GM12878 (cell line): Measurements from ENCODE around the gene NTRK3. TPM values are rescaled to one million over a fixed set of nuclear protein-coding genes. Genes with fewer than 3 reads are reported as not detected.

ENCODE experiments used
- ATAC-seq: fragments of 200-7000 bp; cut with Tn5 transposase; 3 replicates; pipeline ENCODE4 v1.9.1; 2020; ENCODE audit warnings: mild to moderate bottlenecking, moderate library complexity
- BruUV-seq: library from RNA; stranded (reverse); fragments of 400-500 nt; replicated peaks from 2 replicates; lab custom pipeline; 2021; lab: Mats Ljungman, UMichigan
- CTCF ChIA-PET: fragments of 300-600 bp; sonication (Branson Sonifier 250); formaldehyde crosslinking; extraction: SDS; loops from one replicate; lab custom pipeline; 2021; ENCODE audit warnings: inconsistent platforms; lab: Yijun Ruan, JAX
- POLR2A ChIA-PET: fragments of 350-600 bp; formaldehyde crosslinking; extraction: SDS; loops from one replicate; lab custom pipeline; 2021; ENCODE audit warnings: inconsistent platforms; lab: Charles Lee
- RAD21 ChIA-PET: fragments of 300-600 bp; sonication (Branson Sonifier 250); formaldehyde crosslinking; loops from one replicate; lab custom pipeline; 2023; ENCODE audit warnings: antibody characterized with exemption; ENCODE audit not compliant: unreplicated experiment; lab: Charles Lee
- SMC1A ChIA-PET: fragments of 300-600 bp; sonication (Branson Sonifier 250); formaldehyde crosslinking; loops from one replicate; lab custom pipeline; 2023; ENCODE audit not compliant: unreplicated experiment, uncharacterized antibody; lab: Charles Lee
- DNase-seq: peaks from one replicate; pipeline ENCODE4 v3.0.0-alpha.2; 2011; ENCODE audit warnings: low read depth, low spot score
- FAIRE-seq: peaks from 3 replicates; lab custom pipeline; 2011; peaks lifted over from hg19 to GRCh38; lab: Jason Lieb, UNC
- H2AFZ ChIP-seq: 2 replicates; pipeline ENCODE4 v1.6.0; 2011; ENCODE audit warnings: low read depth, low read length, control low read depth; ENCODE audit not compliant: control insufficient read depth
- H3K27ac ChIP-seq: 2 replicates; pipeline ENCODE4 v1.5.1; 2011; ENCODE audit warnings: control low read depth; ENCODE audit not compliant: control insufficient read depth, insufficient read depth
- H3K27me3 ChIP-seq, 2 experiments: replicated peaks in 1 of 2; 2 replicates each; pipeline versions ENCODE4 v1.6.0 to v1.6.1; 2011; ENCODE audit warnings: low read length in 1 of 2; ENCODE audit not compliant: control insufficient read depth in 2 of 2, insufficient read depth in 2 of 2
- H3K36me3 ChIP-seq, 2 experiments: 2 replicates each; pipeline ENCODE4 v1.5.1; 2011; ENCODE audit warnings: low read length in 1 of 2; ENCODE audit not compliant: control insufficient read depth in 2 of 2, insufficient read depth in 2 of 2
- H3K4me1 ChIP-seq: 2 replicates; pipeline ENCODE4 v1.6.1; 2011; ENCODE audit warnings: mild to moderate bottlenecking, low read length, moderate library complexity, mixed read lengths; ENCODE audit not compliant: control insufficient read depth, insufficient read depth
- H3K4me2 ChIP-seq: 2 replicates; pipeline ENCODE4 v1.6.0; 2011; ENCODE audit warnings: control low read depth; ENCODE audit not compliant: control insufficient read depth, insufficient read depth
- H3K4me3 ChIP-seq: fragments of 200-600 bp; sonication (generic); 2 replicates; pipeline ENCODE4 v1.5.1; 2016
- H3K79me2 ChIP-seq: 2 replicates; pipeline ENCODE4 v1.6.0; 2011; ENCODE audit warnings: low read length; ENCODE audit not compliant: control insufficient read depth, insufficient read depth
- H3K9ac ChIP-seq: 2 replicates; pipeline ENCODE4 v1.8.0; 2011; ENCODE audit warnings: low read length, control low read depth, mixed read lengths; ENCODE audit not compliant: control insufficient read depth, insufficient read depth
- H3K9me3 ChIP-seq: replicated peaks from 3 replicates; pipeline ENCODE4 v1.5.1; 2011; ENCODE audit warnings: mild to moderate bottlenecking, low read length; ENCODE audit not compliant: control insufficient read depth, insufficient read depth
- H4K20me1 ChIP-seq: 2 replicates; pipeline ENCODE4 v1.6.0; 2011; ENCODE audit not compliant: control insufficient read depth, insufficient read depth
- CBX3 ChIP-seq: fragments of 200-600 bp; sonication (generic); IDR thresholded peaks from 2 replicates; pipeline ENCODE4 v1.6.1; 2016; ENCODE audit warnings: low read depth, borderline replicate concordance
- EGR1 ChIP-seq, 2 experiments: IDR thresholded peaks; 1 replicate in 1 of 2; 2 replicates in 1 of 2; pipeline ENCODE4 v1.6.1; 2011 to 2012; ENCODE audit warnings: low read depth in 2 of 2, low read length in 2 of 2, borderline replicate concordance in 1 of 2, mild to moderate bottlenecking in 1 of 2, moderate library complexity in 1 of 2
- GABPA ChIP-seq: IDR thresholded peaks from 2 replicates; pipeline ENCODE4 v1.6.1; 2014; ENCODE audit warnings: antibody characterized with exemption, low read depth, mild to moderate bottlenecking, inconsistent platforms
- HDAC2 ChIP-seq: fragments of 200-600 bp; sonication (generic); IDR thresholded peaks from 2 replicates; pipeline ENCODE4 v1.6.1; 2017
- KAT2A ChIP-seq: conservative IDR thresholded peaks from 2 replicates; pipeline ENCODE4 v1.6.1; 2011; ENCODE audit warnings: low read depth, low read length; ENCODE audit not compliant: control insufficient read depth
- LARP7 ChIP-seq: fragments of 450-650 bp; IDR thresholded peaks from 2 replicates; pipeline ENCODE4 v1.6.1; 2017; ENCODE audit warnings: mild to moderate bottlenecking
- NR2C1 ChIP-seq: fragments of 450-650 bp; IDR thresholded peaks from 2 replicates; pipeline ENCODE4 v1.6.1; 2017; ENCODE audit warnings: antibody characterized with exemption, mild to moderate bottlenecking, moderate library complexity
- PAX8 ChIP-seq: fragments of 450-650 bp; IDR thresholded peaks from 2 replicates; pipeline ENCODE4 v1.6.1; 2017; ENCODE audit warnings: mild to moderate bottlenecking, moderate library complexity
- SIX5 ChIP-seq: IDR thresholded peaks from 2 replicates; pipeline ENCODE4 v1.6.1; 2011; ENCODE audit warnings: mild to moderate bottlenecking, low read depth, low read length, moderate library complexity; ENCODE audit not compliant: severe bottlenecking
- SREBF2 ChIP-seq: IDR thresholded peaks from 2 replicates; pipeline ENCODE4 v1.6.1; 2012; ENCODE audit warnings: mild to moderate bottlenecking, low read length
- STAT3 ChIP-seq: IDR thresholded peaks from 2 replicates; pipeline ENCODE4 v1.6.1; 2011; ENCODE audit warnings: low read depth, low read length, improper control_type of control experiment
- SUZ12 ChIP-seq: fragments of 200-600 bp; sonication (generic); IDR thresholded peaks from one replicate; pipeline ENCODE4 v1.6.1; 2018; ENCODE audit warnings: antibody characterized with exemption, mild to moderate bottlenecking; ENCODE audit not compliant: unreplicated experiment
- TCF12 ChIP-seq: IDR thresholded peaks from 2 replicates; pipeline ENCODE4 v1.6.1; 2011; ENCODE audit warnings: low read depth, mild to moderate bottlenecking, low read length
- ZZZ3 ChIP-seq: IDR thresholded peaks from 2 replicates; pipeline ENCODE4 v1.6.1; 2011; ENCODE audit warnings: low read depth; ENCODE audit not compliant: control insufficient read depth, insufficient read length
- WGBS: methylation state at CpG from one replicate; pipeline ENCODE4 v1.1.6; 2016; ENCODE audit warnings: low lambda C conversion rate; ENCODE audit not compliant: insufficient replicate concordance, insufficient coverage; ENCODE audit errors: missing lambda C conversion rate; 5-methylcytosine and 5-hydroxymethylcytosine counted together
- in situ Hi-C: fragments of 300-500 bp; cut with MboI; formaldehyde crosslinking; loops from 9 replicates; pipeline ENCODE4 v1.14.3; 2018; ENCODE audit warnings: mixed read lengths
- intact Hi-C: fragments of 100-400 bp; cut with micrococcal nuclease; formaldehyde crosslinking; loops from one replicate; pipeline ENCODE4 v1.14.2; 2022; ENCODE audit not compliant: unreplicated experiment
- polyA plus RNA-seq, 11 experiments: library from polyadenylated mRNA; depleted of rRNA in 4 of 11; unstranded in 6 of 11; stranded (reverse) in 5 of 11; fragments of >200 nt; fragmentation: Nextera tagmentation in 4 of 11; fragmentation: Illumina TruSeq in 1 of 11; extraction: Ambion mirVana in 4 of 11; extraction: Trizol in 1 of 11; gene quantifications; 1 replicate in 1 of 11; 2 replicates in 10 of 11; pipeline versions ENCODE4 v1.2.1 to v1.2.3, GENCODE V29; 2011 to 2016; ENCODE audit warnings: inconsistent platforms in 2 of 11, missing spikeins in 2 of 11, low read depth in 1 of 11
- total RNA-seq, 4 experiments: library from RNA; depleted of rRNA in 3 of 4; stranded (reverse); fragments of >200 nt in 3 of 4; fragmentation: Illumina TruSeq in 1 of 4; extraction: Trizol in 1 of 4; gene quantifications; 2 replicates each; pipeline versions ENCODE4 v1.2.1 to v1.2.3, GENCODE V29; 2013 to 2021
- TF ChIP-seq, protein P1 (sequence below): fragments of 450-650 bp; conservative IDR thresholded peaks from 2 replicates; pipeline ENCODE4 v1.6.1; 2017; ENCODE audit warnings: mild to moderate bottlenecking, moderate library complexity
- TF ChIP-seq, protein P2 (sequence below): IDR thresholded peaks from 2 replicates; pipeline ENCODE4 v1.6.1; 2011; ENCODE audit warnings: mild to moderate bottlenecking, low read depth, low read length, moderate library complexity; ENCODE audit not compliant: insufficient replicate concordance
- TF ChIP-seq, protein P3 (sequence below): fragments of 150-350 bp; IDR thresholded peaks from 2 replicates; pipeline ENCODE4 v1.6.1; 2014; ENCODE audit warnings: mild to moderate bottlenecking, low read depth, low read length
- TF ChIP-seq, protein P4 (sequence below): IDR thresholded peaks from 2 replicates; pipeline ENCODE4 v1.6.1; 2011; ENCODE audit warnings: low read depth, low read length, improper control_type of control experiment, borderline replicate concordance

NTRK3 gene
- total and polyA plus RNA-seq, 10 of the 15 experiments (the other 5 are each of a cell fraction or from before 2014, with no cell fraction given): not detected

- TF ChIP-seq, protein P1, sequence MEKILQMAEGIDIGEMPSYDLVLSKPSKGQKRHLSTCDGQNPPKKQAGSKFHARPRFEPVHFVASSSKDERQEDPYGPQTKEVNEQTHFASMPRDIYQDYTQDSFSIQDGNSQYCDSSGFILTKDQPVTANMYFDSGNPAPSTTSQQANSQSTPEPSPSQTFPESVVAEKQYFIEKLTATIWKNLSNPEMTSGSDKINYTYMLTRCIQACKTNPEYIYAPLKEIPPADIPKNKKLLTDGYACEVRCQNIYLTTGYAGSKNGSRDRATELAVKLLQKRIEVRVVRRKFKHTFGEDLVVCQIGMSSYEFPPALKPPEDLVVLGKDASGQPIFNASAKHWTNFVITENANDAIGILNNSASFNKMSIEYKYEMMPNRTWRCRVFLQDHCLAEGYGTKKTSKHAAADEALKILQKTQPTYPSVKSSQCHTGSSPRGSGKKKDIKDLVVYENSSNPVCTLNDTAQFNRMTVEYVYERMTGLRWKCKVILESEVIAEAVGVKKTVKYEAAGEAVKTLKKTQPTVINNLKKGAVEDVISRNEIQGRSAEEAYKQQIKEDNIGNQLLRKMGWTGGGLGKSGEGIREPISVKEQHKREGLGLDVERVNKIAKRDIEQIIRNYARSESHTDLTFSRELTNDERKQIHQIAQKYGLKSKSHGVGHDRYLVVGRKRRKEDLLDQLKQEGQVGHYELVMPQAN: no peak
- TF ChIP-seq SREBF2: no peak
- no peak for TF ChIP-seq NR2C1
- TF ChIP-seq STAT3: no peak
- TF ChIP-seq, protein P2, sequence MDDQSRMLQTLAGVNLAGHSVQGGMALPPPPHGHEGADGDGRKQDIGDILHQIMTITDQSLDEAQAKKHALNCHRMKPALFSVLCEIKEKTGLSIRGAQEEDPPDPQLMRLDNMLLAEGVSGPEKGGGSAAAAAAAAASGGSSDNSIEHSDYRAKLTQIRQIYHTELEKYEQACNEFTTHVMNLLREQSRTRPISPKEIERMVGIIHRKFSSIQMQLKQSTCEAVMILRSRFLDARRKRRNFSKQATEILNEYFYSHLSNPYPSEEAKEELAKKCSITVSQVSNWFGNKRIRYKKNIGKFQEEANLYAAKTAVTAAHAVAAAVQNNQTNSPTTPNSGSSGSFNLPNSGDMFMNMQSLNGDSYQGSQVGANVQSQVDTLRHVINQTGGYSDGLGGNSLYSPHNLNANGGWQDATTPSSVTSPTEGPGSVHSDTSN: no peak
These were observed 208.3 kb downstream of the NTRK3 start (continued) for GRCh38 chr15:88048237-88048636.

DNA sequence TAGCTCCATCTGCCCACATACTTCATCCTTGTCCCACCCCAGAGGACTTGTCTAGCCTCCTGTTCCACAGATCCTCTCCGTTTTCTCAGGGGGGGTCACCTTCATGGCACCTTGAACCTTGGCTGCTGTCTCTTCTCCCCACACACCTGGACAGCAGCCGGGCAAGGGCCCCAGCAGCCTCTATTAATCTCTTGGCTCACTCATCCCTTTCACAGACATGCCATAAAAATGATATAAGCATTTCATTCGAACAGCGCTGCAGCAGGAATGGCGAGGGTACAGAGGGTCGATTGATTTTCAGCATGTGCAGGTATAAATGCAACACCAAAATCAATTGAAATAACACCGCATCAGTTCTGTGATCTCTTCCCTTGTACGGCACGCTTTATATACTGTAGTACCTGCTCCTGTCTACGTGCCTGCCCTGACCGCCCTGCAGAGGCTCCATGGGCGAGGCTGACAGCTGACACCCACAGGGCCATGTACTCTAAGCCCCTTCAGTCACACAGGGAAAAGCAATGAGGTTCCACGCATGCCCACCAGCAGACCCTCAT lies 209.9 kb downstream of the NTRK3 start:
- H3K4me1 ChIP-seq: no peaks in the 10 kb centered on the region
- in situ Hi-C loops: no loop called here
- TF ChIP-seq LARP7: no peak
- TF ChIP-seq SIX5: no peak
- TF ChIP-seq, protein P3, sequence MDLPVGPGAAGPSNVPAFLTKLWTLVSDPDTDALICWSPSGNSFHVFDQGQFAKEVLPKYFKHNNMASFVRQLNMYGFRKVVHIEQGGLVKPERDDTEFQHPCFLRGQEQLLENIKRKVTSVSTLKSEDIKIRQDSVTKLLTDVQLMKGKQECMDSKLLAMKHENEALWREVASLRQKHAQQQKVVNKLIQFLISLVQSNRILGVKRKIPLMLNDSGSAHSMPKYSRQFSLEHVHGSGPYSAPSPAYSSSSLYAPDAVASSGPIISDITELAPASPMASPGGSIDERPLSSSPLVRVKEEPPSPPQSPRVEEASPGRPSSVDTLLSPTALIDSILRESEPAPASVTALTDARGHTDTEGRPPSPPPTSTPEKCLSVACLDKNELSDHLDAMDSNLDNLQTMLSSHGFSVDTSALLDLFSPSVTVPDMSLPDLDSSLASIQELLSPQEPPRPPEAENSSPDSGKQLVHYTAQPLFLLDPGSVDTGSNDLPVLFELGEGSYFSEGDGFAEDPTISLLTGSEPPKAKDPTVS: no peak
- no peak for TF ChIP-seq KAT2A
- no peak for TF ChIP-seq TCF12
- TF ChIP-seq, protein P4, sequence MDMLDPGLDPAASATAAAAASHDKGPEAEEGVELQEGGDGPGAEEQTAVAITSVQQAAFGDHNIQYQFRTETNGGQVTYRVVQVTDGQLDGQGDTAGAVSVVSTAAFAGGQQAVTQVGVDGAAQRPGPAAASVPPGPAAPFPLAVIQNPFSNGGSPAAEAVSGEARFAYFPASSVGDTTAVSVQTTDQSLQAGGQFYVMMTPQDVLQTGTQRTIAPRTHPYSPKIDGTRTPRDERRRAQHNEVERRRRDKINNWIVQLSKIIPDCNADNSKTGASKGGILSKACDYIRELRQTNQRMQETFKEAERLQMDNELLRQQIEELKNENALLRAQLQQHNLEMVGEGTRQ: no peak
- no peak for TF ChIP-seq GABPA
- no peak for TF ChIP-seq HDAC2
- no peak for TF ChIP-seq SUZ12
- TF ChIP-seq CBX3: no peak
- TF ChIP-seq ZZZ3: no peak
- no peak for TF ChIP-seq PAX8
- TF ChIP-seq, protein P2: no peak
- no peak for TF ChIP-seq EGR1 (IDR thresholded peaks at IDR 0.05; ENCODE audit: borderline replicate concordance in 1 of 2, low read depth in 2 of 2, low read length in 2 of 2)
- ChIA-PET SMC1A (no interaction called here), POLR2A (no interaction called here), CTCF (no interaction called here), RAD21 (no interaction called here)
- H4K20me1 ChIP-seq: no peaks in the 10 kb centered on the region
- DNase-seq (no peak), ATAC-seq (no peak), FAIRE-seq (no peak)
- H3K4me2 ChIP-seq: no peak overlapping the region
- WGBS: 47% methylated on average over 13 of the region's 13 CpGs
- BruUV-seq: no TSS peak
- H3K4me3 ChIP-seq: no peak overlapping the region
- no peak overlapping the region for H3K9ac ChIP-seq
- H3K9me3 ChIP-seq: no peaks in the 10 kb centered on the region
- H3K27ac ChIP-seq: no peak overlapping the region
- H3K27me3 ChIP-seq: no peaks in the 10 kb centered on the region; a peak in 1 of 4 replicates
- H2AFZ ChIP-seq: no peak overlapping the region
- no peaks in the 10 kb centered on the region for H3K79me2 ChIP-seq
- H3K36me3 ChIP-seq: no peaks in the 10 kb centered on the region
- intact Hi-C loops: no loop called here
